NCI-H146 treated with DMSO at 0.1 percent for 48 hours (cell line): ENCODE measurements around the gene ZNF410.

Experiments used
- DNase-seq: peaks from one replicate; lab custom pipeline; 2025; ENCODE audit not compliant: unreplicated experiment; lab: John Stamatoyannopoulos, UW

ZNF410 gene

GRCh38 chr14:73949752-73950734, 63.4 kb downstream of the ZNF410 start, which contains the start of the genes COQ6 and FAM161B:
Gene COQ6 (plus strand): TSS chr14:73950302. CDS start chr14:73950333, 31 bp downstream.
Gene FAM161B (minus strand): TSS chr14:73950094. CDS start chr14:73950026, 68 bp downstream.
- peak; percentile 93 for DNase-seq

- no peak for DNase-seq
Observed at GRCh38 chr14:73953731-73954130, 67.1 kb downstream of the ZNF410 start.

DNA sequence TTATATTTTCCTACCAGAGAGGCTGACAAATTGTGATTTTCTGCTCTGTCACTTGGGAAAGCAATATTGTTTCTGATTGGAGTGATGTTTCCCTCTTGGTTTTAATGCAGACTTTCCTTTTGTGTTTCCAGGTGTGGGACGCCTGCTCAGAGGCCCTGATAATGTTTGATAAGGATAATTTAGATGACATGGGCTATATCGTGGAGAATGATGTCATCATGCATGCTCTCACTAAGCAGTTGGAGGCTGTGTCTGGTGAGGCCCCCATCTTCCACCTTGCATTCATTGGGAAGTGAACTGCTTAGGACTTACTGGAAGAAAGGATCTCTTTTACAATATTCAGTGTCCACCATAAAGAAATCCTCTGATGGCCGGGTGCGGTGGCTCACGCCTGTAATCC, 69.0 kb downstream of the ZNF410 start:
- no peak for DNase-seq

- DNase-seq = no peak
Observed at GRCh38 chr14:73958591-73958990, 71.9 kb downstream of the ZNF410 start.

DNA sequence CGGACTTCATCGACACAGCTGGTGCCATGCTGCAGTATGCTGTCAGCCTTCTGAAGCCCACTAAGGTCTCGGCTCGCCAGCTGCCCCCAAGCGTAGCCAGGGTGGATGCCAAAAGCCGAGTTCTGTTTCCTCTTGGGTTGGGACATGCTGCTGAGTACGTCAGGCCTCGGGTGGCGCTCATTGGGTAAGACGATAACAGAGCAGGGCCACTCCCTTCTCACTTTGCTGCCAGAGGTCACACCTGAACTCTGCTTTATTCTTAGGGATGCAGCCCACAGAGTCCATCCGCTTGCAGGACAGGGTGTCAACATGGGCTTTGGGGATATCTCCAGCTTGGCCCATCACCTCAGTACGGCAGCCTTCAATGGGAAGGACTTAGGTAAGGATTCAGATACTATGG, 74.5 kb downstream of the ZNF410 start:
- no peak for DNase-seq

GRCh38 chr14:73965216-73965615, 78.6 kb downstream of the ZNF410 start:
- DNase-seq = no peak

- DNase-seq = no peak
Observed at GRCh38 chr14:73968885-73969284, 82.2 kb downstream of the ZNF410 start.

GRCh38 chr14:73973497-73973896, 86.8 kb downstream of the ZNF410 start:
- DNase-seq = no peak

DNA sequence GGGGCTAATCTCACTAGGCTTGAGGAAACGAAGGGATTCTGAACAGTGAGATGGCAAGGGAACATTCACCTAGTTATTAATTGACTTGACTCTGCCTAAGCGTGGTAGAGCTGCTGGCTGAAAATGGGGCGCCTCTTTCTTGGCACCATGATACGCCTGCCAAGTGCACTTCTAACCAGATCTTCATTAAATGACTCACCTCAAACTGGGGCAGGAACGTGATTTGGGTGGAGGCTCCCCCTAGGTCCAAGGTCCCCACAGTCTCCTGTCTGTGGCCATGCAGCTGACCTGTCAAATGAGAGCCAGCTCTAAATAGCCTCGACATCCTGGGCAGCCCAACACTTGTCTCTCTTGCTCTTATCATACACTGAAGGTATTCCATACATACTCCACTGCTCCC, 89.5 kb downstream of the ZNF410 start:
- DNase-seq = no peak

DNA sequence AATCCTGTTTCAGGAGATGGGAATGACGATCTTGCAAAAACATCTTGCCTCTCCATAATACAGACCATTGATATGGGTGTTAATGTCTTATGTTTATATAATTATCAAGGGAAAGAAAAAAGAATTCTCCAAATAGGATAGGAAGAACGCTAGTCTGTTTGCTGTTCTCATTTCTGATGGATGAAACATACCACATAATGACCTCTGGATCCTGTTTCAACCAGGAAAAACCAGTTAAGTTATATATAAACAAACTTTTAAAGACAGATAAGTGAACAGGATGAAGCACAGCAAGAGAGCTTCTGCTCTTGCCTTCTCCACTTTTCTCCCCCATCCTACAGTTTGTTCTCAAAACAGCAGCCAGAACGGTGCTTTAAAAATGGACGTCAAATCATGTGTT, 91.2 kb downstream of the ZNF410 start:
- no peak for DNase-seq
